H9 (cell line): ENCODE measurements around the gene PPFIA2. TPM values are rescaled to one million over a fixed set of nuclear protein-coding genes. Genes with fewer than 3 reads are reported as not detected.

Experiments used
- DNase-seq: peaks from one replicate; pipeline ENCODE4 v3.0.0-alpha.2; 2017
- H2AFZ ChIP-seq: one replicate; pipeline ENCODE4 v1.6.1; 2013; ENCODE audit warnings: mild to moderate bottlenecking, low read length, control low read depth, moderate library complexity
- H2AK5ac ChIP-seq: 2 replicates; pipeline ENCODE4 v1.6.1; 2013; ENCODE audit warnings: low read length, control low read depth, mixed read lengths; ENCODE audit not compliant: insufficient read length
- H2BK120ac ChIP-seq: one replicate; pipeline ENCODE4 v1.6.1; 2013; ENCODE audit warnings: low read depth, mild to moderate bottlenecking, low read length, control low read depth, inconsistent platforms; ENCODE audit not compliant: poor library complexity, severe bottlenecking
- H2BK12ac ChIP-seq: 2 replicates; pipeline ENCODE4 v1.6.1; 2013; ENCODE audit warnings: low read length, control low read depth, mixed read lengths, low read depth; ENCODE audit not compliant: insufficient read length
- H2BK15ac ChIP-seq: 2 replicates; pipeline ENCODE4 v1.6.1; 2013; ENCODE audit warnings: low read depth, low read length, control low read depth
- H2BK20ac ChIP-seq: one replicate; pipeline ENCODE4 v1.6.1; 2013; ENCODE audit warnings: low read depth, mild to moderate bottlenecking, low read length, control low read depth, inconsistent platforms; ENCODE audit not compliant: poor library complexity, severe bottlenecking
- H2BK5ac ChIP-seq: 2 replicates; pipeline ENCODE4 v1.6.1; 2013; ENCODE audit warnings: low read length, control low read depth, mixed read lengths; ENCODE audit not compliant: insufficient read length
- H3K14ac ChIP-seq: 2 replicates; pipeline ENCODE4 v1.6.1; 2013; ENCODE audit warnings: low read length, control low read depth; ENCODE audit not compliant: insufficient read depth
- H3K18ac ChIP-seq: 2 replicates; pipeline ENCODE4 v1.6.1; 2013; ENCODE audit warnings: low read depth, mild to moderate bottlenecking, mixed read lengths, low read length, control low read depth; ENCODE audit not compliant: insufficient read length
- H3K23ac ChIP-seq: 2 replicates; pipeline ENCODE4 v1.6.1; 2013; ENCODE audit warnings: low read length, control low read depth, mixed read lengths, low read depth; ENCODE audit not compliant: insufficient read length
- H3K23me2 ChIP-seq: 2 replicates; pipeline ENCODE4 v1.6.1; 2013; ENCODE audit warnings: low read depth, mild to moderate bottlenecking, mixed read lengths, low read length, control low read depth; ENCODE audit not compliant: insufficient read length, poor library complexity, severe bottlenecking
- H3K27ac ChIP-seq: 2 replicates; pipeline ENCODE4 v1.5.1; 2013; ENCODE audit warnings: low read length, control low read depth, mixed read lengths, low read depth; ENCODE audit not compliant: insufficient read length
- H3K27me3 ChIP-seq: 2 replicates; pipeline ENCODE4 v1.6.1; 2013; ENCODE audit warnings: low read length, control low read depth, inconsistent platforms; ENCODE audit not compliant: insufficient read depth
- H3K4ac ChIP-seq: 2 replicates; pipeline ENCODE4 v1.6.1; 2013; ENCODE audit warnings: low read depth, mild to moderate bottlenecking, control low read depth, inconsistent platforms, low read length, moderate library complexity
- H3K4me1 ChIP-seq: 2 replicates; pipeline ENCODE4 v1.6.1; 2013; ENCODE audit warnings: low read length, control low read depth, inconsistent platforms; ENCODE audit not compliant: insufficient read depth
- H3K4me2 ChIP-seq: 2 replicates; pipeline ENCODE4 v1.6.1; 2013; ENCODE audit warnings: low read length, control low read depth, mixed read lengths; ENCODE audit not compliant: insufficient read length, insufficient read depth
- H3K56ac ChIP-seq: 2 replicates; pipeline ENCODE4 v1.6.1; 2013; ENCODE audit warnings: low read depth, mild to moderate bottlenecking, mixed read lengths, low read length, control low read depth; ENCODE audit not compliant: insufficient read length
- H3K79me1 ChIP-seq: 2 replicates; pipeline ENCODE4 v1.6.1; 2013; ENCODE audit warnings: low read depth, mild to moderate bottlenecking, moderate library complexity, low read length, control low read depth, inconsistent platforms; ENCODE audit not compliant: insufficient read depth, poor library complexity, severe bottlenecking
- H3K79me2 ChIP-seq: 2 replicates; pipeline ENCODE4 v1.6.1; 2013; ENCODE audit warnings: low read length, control low read depth, inconsistent platforms; ENCODE audit not compliant: insufficient read depth
- H3K9ac ChIP-seq: 2 replicates; pipeline ENCODE4 v1.6.1; 2013; ENCODE audit warnings: low read length, control low read depth, mixed read lengths; ENCODE audit not compliant: insufficient read length; ENCODE audit errors: extremely low read depth
- H3K9me3 ChIP-seq: one replicate; pipeline ENCODE4 v1.6.1; 2013; ENCODE audit warnings: low read depth, low read length, inconsistent platforms; ENCODE audit not compliant: control insufficient read depth
- H3T11ph ChIP-seq: one replicate; pipeline ENCODE4 v1.6.1; 2013; ENCODE audit warnings: mild to moderate bottlenecking, low read length, control low read depth, inconsistent platforms
- H4K20me1 ChIP-seq: one replicate; pipeline ENCODE4 v1.6.1; 2013; ENCODE audit not compliant: control insufficient read depth, insufficient read length, insufficient read depth
- H4K5ac ChIP-seq: 2 replicates; pipeline ENCODE4 v1.6.1; 2013; ENCODE audit warnings: low read depth, mild to moderate bottlenecking, mixed read lengths, low read length, control low read depth; ENCODE audit not compliant: insufficient read length
- H4K8ac ChIP-seq: replicated peaks from 2 replicates; pipeline ENCODE4 v1.6.1; 2013; ENCODE audit warnings: low read length, control low read depth, mixed read lengths, low read depth; ENCODE audit not compliant: insufficient read length
- H4K91ac ChIP-seq: 2 replicates; pipeline ENCODE4 v1.6.1; 2013; ENCODE audit warnings: low read depth, mild to moderate bottlenecking, moderate library complexity, mixed read lengths, low read length, control low read depth; ENCODE audit not compliant: insufficient read length
- H3K27ac Mint-ChIP-seq, 3 experiments: 2 replicates in 2 of 3; 3 replicates in 1 of 3; pipeline ENCODE4 v1.8.0; 2020 to 2021; ENCODE audit warnings: mixed read lengths in 3 of 3, mild to moderate bottlenecking in 1 of 3, moderate library complexity in 1 of 3
- H3K27me3 Mint-ChIP-seq: 2 replicates; pipeline ENCODE4 v1.8.0; 2021; ENCODE audit warnings: low read depth, mild to moderate bottlenecking, moderate library complexity, mixed read lengths
- H3K36me3 Mint-ChIP-seq, 3 experiments: 2 replicates in 2 of 3; 3 replicates in 1 of 3; pipeline ENCODE4 v1.8.0; 2020 to 2021; ENCODE audit warnings: low read depth in 3 of 3, mixed read lengths in 3 of 3; ENCODE audit not compliant: insufficient read depth in 1 of 3
- H3K4me1 Mint-ChIP-seq, 2 experiments: 2 replicates each; pipeline ENCODE4 v1.8.0; 2020; ENCODE audit warnings: mixed read lengths in 2 of 2
- H3K4me3 Mint-ChIP-seq, 2 experiments: 2 replicates in 1 of 2; 3 replicates in 1 of 2; pipeline ENCODE4 v1.8.0; 2020 to 2021; ENCODE audit warnings: mild to moderate bottlenecking in 2 of 2, mixed read lengths in 2 of 2, moderate library complexity in 1 of 2
- H3K9me3 Mint-ChIP-seq, 2 experiments: 2 replicates in 1 of 2; 3 replicates in 1 of 2; pipeline ENCODE4 v1.8.0; 2020; ENCODE audit warnings: mild to moderate bottlenecking in 2 of 2, mixed read lengths in 2 of 2, moderate library complexity in 1 of 2
- WGBS: extraction: QIAGEN DNeasy Blood & Tissue Kit; methylation state at CpG from one replicate; pipeline ENCODE4 v1.1.7; 2013; ENCODE audit warnings: missing lambda C conversion rate, low lambda C conversion rate, mixed read lengths; ENCODE audit not compliant: insufficient read length; ENCODE audit errors: extremely low coverage; 5-methylcytosine and 5-hydroxymethylcytosine counted together
- total RNA-seq: library from RNA; stranded (reverse); gene quantifications from 2 replicates; pipeline ENCODE4 v1.2.1, GENCODE V29; 2021
- TF ChIP-seq, protein P1 (sequence below): fragments of 200-600 bp; sonication (generic); conservative IDR thresholded peaks from 3 replicates; pipeline ENCODE4 v1.8.0; 2021; ENCODE audit warnings: antibody characterized with exemption, mild to moderate bottlenecking

PPFIA2 gene
- total RNA-seq, 1 experiment from 2014 or later, result 1.3 TPM

DNA sequence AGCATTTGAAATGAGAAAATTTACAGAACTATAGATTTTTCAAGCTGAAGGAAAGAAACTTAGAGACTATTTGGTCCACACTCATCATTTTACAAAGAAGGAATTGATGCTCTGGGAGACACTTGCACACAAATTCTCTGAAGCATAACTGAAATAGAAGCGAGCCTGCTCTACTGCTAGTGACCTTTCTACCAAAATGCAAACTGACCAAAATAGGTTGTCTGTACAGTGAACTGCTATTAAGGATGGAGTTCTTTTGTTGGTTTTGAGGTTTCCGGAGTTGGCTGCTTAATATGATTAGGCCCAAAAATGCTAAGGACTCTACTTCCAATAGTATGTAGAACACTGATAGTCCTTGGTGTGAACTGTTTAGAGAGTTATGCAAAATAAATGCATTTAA is 194.9 kb downstream of the PPFIA2 start:
- H3K23ac ChIP-seq, result no peak overlapping the region
- no peak overlapping the region for H2AK5ac ChIP-seq
- H4K8ac ChIP-seq, result no peak overlapping the region
- no CpG with 5 or more reads among the region's 2 CpGs for WGBS
- H3K27ac Mint-ChIP-seq, result no peak overlapping the region
- no peaks in the 10 kb centered on the region; the same call in 1 of the 2 replicates for H3K27me3 Mint-ChIP-seq
- H3K9ac ChIP-seq, result no peak overlapping the region
- no peaks in the 10 kb centered on the region for H3K27me3 ChIP-seq
- TF ChIP-seq, protein P1, sequence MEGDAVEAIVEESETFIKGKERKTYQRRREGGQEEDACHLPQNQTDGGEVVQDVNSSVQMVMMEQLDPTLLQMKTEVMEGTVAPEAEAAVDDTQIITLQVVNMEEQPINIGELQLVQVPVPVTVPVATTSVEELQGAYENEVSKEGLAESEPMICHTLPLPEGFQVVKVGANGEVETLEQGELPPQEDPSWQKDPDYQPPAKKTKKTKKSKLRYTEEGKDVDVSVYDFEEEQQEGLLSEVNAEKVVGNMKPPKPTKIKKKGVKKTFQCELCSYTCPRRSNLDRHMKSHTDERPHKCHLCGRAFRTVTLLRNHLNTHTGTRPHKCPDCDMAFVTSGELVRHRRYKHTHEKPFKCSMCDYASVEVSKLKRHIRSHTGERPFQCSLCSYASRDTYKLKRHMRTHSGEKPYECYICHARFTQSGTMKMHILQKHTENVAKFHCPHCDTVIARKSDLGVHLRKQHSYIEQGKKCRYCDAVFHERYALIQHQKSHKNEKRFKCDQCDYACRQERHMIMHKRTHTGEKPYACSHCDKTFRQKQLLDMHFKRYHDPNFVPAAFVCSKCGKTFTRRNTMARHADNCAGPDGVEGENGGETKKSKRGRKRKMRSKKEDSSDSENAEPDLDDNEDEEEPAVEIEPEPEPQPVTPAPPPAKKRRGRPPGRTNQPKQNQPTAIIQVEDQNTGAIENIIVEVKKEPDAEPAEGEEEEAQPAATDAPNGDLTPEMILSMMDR, result no peak
- H3K79me2 ChIP-seq, result no peaks in the 10 kb centered on the region
- DNase-seq, result no peak
- no peak overlapping the region for H2BK120ac ChIP-seq
- no peaks in the 10 kb centered on the region for H3K79me1 ChIP-seq
- no peak overlapping the region for H3K4me3 Mint-ChIP-seq
- no peaks in the 10 kb centered on the region for H3K4me1 Mint-ChIP-seq
- no peak overlapping the region for H2BK20ac ChIP-seq
- no peaks in the 10 kb centered on the region for H3K23me2 ChIP-seq
- H2BK15ac ChIP-seq, result no peak overlapping the region
- H3K14ac ChIP-seq, result no peak overlapping the region
- H4K20me1 ChIP-seq, result no peaks in the 10 kb centered on the region
- no peak overlapping the region for H4K5ac ChIP-seq
- no peak overlapping the region for H3T11ph ChIP-seq
- no peak overlapping the region for H4K91ac ChIP-seq
- no peak overlapping the region for H3K4me2 ChIP-seq
- H3K36me3 Mint-ChIP-seq, result no peaks in the 10 kb centered on the region
- no peak overlapping the region for H3K56ac ChIP-seq
- H3K4me1 ChIP-seq, result no peaks in the 10 kb centered on the region
- no peak overlapping the region for H2AFZ ChIP-seq
- H3K27ac ChIP-seq, result no peak overlapping the region
- H2BK5ac ChIP-seq, result no peak overlapping the region
- no peak overlapping the region for H3K18ac ChIP-seq
- no peak overlapping the region for H3K4ac ChIP-seq
- H3K9me3 ChIP-seq, result no peaks in the 10 kb centered on the region
- H3K9me3 Mint-ChIP-seq, result no peaks in the 10 kb centered on the region
- no peak overlapping the region for H2BK12ac ChIP-seq
